GM12874 (cell line): ENCODE results near the gene GPI.

Experiments used
- CTCF ChIP-seq: IDR thresholded peaks from 2 replicates; pipeline ENCODE4 v1.5.1; 2011; ENCODE audit warnings: low read depth, mild to moderate bottlenecking, control low read depth, low read length, moderate library complexity; ENCODE audit not compliant: insufficient read depth

Gene GPI

GRCh38 chr19:34364462-34364829 lies 550 bp upstream of the GPI start:
- no peak for TF ChIP-seq CTCF

DNA sequence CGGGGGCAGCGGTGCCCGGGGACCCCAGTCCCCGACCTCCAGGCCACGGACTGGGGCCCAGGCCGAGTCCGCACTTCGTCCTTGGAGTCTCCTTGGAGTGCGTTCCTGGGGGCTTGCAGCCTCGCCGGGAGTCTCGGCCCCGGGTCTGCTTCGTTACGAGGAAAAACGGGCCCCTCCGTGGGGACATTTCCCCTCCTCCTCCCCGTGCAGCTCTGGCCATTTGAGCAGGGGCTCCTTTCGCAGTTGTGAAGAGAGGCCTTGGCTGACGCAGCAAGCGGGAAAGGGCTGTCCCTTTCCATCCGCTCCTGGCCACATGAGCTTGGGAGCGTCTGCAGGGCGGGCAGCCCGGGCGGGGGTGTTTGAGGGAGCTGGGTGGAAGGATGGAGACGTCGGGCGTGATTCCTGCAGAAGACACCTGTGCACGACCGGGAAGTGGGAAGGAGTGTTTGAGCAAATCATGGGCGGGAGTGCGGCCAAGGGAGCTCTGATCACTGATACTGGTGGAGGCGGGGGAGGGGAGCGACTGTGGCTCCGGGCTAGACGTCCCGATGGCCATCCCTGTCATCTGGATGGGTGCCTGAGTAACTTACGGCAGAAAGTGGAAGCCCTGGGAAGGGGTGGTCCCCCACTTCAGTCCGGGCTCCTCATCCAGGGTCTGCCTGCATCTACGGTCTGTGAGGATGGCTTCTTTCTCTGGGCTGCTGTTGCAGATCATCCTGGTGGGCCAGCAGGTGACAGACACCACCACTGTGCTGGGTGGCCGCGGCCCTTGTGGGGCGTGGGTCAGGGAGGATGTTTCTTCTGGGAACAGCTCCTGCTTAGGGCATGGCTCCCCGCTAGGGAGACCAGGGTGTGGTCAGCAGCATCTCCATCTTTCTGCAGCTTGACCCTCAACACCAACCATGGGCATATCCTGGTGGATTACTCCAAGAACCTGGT lies 736 bp downstream of the GPI start:
- no peak for TF ChIP-seq CTCF

DNA sequence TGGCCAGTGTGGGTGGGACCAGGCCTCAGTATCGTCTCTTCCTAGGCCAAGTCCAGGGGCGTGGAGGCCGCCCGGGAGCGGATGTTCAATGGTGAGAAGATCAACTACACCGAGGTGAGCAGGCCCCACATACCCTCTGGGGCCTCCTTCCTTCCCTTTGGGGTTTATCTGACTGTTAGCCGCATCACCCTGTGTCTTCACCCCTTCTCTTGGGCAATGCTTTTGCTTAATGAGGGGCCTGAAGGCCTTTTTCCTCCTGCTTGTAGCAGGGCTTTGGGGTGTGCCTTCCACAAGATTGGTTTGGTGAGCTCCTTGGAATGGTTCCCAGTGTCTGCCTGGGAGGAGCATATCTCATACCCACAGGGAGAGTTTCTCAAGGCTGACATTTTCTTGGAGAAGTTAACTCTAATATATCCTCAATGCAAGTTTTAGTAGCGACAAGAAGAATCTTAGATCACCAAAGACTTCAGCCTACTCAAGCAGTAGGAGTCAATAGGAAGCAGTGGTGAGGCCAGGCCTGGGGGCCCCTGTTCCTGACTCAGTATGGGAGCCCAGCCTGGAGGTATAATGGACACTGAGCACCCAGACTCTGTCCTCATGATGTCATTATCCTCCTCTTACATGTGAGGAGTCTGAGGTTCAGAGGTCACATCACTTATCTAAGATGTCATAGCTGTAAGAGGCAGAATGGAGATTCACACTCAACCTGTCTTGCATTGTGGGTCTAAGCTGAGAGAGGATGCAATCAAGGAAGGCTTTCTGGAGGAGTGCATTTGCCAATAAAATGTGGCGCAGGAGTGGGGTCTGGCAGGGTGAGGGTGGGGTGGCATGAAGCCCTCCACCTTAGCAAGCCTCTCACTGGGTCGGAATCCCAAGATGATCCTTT lies 2.0 kb downstream of the GPI start:
- TF ChIP-seq CTCF = no peak

GRCh38 chr19:34367624-34367957 lies 2.6 kb downstream of the GPI start:
- no peak for TF ChIP-seq CTCF

GRCh38 chr19:34368338-34368737 lies 3.3 kb downstream of the GPI start:
- no peak for TF ChIP-seq CTCF

DNA sequence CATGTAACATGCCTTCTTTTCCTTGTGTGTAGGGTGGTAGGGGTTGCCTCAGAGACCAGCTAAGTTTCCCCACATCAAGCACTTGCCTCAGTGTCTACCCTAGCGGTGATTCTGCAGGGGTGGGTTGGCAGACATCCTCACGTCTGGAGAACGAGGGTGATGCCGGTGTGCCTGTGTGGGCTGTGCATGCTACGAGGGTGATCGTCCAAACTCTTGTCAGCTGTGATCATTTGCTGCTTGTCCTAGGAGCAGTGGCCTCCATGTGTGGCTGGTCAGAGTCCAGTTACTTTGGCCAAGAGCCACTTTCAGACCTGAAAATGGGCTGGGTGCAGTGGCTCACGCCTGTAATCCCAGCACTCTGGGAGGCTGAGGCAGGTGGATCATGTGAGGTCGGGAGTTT lies 5.1 kb downstream of the GPI start:
- no peak for TF ChIP-seq CTCF

GRCh38 chr19:34370983-34371382 lies 6.0 kb downstream of the GPI start:
- TF ChIP-seq CTCF = no peak
